Putamen (tissue), 1 donor: ENCODE measurements around the gene USB1.

Experiments
- DNase-seq: peaks from one replicate; pipeline ENCODE4 v3.0.0-alpha.2; 2016; ENCODE audit warnings: low spot score

Gene USB1

DNA sequence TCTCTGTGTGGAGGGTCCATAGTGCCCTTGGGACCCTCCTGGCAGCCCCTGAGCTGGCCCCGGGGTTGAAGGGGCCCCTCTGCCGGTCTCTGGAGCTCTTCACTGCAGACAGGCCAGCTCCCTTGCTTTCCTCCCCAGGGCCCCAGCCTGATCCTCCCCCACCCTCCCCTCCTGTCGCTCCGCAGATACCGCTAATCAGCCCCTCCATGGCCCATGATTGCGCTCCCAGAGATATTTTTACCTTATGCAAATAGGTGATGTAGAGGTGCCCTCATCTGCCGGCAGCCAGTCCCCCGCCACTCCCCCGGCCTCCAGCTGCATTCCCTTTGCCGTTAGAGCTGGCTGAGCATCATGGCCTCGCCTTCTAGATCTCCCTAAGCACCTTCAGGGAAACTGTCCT, 33.6 kb downstream of the USB1 start:
- DNase-seq = no peak

DNA sequence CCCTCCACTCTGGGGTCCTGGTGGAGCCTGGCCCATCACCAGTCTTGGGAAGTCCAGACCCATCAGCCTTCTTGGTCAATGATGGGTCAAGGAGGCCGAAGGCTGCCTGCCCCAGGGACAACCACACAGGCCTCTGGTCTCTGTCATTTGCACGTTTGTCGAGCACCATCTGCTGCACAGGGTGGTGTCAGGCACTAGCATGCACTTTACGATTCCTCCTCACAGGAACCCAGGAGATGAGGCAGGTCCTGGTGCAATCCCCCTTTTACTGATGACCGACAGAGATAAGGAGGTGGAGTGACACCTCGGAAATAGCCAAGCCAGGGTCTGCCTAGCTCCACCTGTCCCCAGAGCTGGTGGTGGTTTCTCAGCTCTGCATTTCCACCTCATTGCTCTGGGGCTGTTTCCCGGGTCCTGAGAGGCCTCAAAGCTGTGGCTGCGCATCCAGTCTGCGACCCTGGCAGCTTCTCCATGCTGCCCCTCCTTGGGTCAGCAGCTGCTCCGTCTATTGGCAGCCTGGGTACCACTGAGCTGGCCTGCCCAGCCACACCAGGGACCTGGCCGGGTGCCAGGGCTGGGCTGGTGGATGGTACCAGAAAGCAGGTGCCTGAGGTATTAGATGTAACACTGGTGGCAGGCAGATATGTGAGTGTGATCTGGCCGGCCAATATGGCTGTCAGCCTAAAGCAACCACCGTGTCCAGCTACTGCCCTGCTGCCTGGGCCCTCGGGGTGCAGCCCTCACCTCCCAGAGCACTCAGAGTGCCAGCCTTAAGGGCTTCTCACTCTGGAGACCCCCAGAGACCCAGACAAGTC, 34.4 kb downstream of the USB1 start:
- DNase-seq = no peak

DNA sequence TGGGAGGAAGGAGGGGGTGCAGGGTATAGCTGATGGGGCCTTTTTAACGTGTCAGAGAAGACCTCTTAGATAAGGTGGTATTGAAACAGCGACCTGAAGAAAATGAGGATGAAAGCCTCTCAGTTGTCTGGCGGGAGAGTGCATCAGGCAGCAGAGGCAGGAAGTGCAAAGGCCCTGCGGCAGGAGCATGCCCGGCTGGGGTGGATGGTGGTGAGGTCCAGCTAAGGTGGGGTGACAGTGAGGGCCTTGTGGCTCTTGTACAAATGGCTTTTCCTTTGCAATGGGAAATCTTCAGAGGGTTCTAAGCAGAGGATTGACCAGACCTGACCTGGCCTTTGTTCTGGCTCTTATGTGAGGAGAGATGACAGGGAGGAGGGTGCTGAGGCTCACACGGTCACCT, 35.7 kb downstream of the USB1 start:
- DNase-seq = no peak

DNA sequence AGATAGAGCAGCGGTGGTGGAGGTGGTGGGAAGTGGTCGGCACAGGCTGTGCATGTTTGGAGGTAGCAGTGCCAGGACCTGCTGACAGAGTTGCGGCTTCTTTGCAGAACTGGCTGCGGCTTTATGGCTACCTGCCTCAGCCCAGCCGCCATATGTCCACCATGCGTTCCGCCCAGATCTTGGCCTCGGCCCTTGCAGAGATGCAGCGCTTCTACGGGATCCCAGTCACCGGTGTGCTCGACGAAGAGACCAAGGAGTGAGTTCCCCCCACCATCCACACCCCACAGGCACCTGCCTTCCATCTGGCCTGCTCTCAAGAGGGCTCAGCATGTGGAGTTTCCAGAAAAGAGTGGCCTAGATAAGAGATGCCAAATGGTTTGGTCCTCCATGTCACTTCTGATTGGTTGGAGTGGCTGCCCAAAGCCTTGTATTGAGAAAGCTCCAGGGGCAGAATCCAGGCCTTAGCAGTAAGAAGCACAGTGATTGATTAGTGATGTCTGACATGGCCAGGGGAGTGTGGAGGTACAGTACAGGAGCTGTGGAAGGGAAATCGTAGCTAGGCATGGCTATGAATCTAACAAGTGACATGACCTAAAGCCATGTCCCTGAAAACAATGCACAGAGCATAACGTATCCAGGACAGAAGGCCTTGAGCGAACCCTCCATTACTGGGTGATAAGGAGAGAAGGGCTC, 36.3 kb downstream of the USB1 start:
- no peak for DNase-seq

DNA sequence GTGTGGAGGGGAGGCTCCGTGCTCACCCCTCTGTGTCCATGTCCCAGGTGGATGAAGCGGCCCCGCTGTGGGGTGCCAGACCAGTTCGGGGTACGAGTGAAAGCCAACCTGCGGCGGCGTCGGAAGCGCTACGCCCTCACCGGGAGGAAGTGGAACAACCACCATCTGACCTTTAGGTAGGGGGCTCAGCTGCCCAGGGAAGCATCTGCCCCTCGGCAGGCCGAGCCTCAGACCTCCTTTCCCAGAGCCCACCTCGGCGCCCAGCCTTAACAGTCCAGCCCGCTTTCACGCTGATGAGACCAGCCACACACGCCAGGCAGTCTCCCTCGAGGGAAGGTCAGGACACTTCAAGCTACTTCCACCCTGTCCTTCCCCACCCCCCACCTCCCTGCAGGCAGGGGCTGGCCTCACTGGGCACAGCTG, 37.0 kb downstream of the USB1 start:
- DNase-seq = no peak

DNA sequence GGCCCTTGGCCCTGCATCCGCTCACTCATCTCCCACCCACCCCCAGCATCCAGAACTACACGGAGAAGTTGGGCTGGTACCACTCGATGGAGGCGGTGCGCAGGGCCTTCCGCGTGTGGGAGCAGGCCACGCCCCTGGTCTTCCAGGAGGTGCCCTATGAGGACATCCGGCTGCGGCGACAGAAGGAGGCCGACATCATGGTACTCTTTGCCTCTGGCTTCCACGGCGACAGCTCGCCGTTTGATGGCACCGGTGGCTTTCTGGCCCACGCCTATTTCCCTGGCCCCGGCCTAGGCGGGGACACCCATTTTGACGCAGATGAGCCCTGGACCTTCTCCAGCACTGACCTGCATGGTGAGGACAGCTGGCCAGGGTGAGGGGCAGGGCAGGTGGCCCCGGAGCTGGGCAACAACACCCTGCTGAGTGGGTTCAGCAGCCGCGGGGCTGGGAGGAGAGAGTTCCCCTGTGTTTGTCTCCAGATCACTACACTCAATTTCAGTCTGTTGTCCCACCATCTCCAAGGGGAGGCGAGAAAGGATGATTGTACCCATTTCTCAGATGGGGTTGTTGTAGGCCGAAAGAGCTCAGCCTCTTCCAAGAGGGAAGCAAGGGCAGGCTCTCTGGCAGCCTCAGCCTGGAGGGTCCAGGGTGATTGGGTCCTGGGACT, 38.8 kb downstream of the USB1 start:
- no peak for DNase-seq

DNA sequence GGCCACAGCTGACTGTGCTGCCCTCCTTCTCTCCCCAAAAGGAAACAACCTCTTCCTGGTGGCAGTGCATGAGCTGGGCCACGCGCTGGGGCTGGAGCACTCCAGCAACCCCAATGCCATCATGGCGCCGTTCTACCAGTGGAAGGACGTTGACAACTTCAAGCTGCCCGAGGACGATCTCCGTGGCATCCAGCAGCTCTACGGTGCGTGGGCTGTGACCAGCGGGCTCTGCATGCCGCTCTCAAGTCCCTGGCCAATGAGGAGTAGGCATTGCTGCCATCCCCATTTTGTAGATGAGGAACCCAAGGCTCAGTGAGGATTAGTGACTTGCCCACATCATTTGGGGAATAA, 39.3 kb downstream of the USB1 start:
- no peak for DNase-seq

DNA sequence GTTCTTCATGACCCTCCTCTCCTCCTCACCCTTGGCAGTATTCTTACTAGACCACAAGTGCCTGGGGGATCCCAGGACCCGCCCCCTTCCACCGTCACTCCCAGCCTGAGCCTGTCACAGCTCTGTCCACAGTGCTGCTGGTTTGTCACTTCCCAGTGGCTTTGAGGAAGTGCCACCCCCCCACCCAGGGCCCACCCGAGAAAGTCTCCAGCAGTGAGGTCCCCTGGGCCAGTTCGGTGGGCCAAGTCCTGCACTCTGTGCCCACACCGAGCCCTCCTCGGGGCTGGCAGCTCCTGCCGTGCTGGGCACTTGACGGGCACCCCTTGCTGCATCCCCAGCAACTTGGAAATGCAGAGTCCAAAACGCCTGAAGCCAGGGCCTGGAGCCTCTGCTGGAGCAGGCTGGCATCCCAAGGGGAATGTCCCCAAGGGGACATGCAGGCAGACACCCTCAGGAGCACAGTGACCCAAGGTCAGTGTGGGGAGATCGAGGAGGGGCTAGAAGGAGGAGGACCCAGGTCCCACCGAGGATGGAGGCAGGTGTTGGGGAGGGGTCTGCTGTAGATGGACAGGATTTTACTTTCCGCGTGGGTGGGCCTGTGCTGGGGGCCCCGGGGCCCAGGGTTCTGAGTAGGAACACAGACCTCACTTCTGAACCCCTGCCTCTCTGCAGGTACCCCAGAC, 39.9 kb downstream of the USB1 start:
- no peak for DNase-seq

DNA sequence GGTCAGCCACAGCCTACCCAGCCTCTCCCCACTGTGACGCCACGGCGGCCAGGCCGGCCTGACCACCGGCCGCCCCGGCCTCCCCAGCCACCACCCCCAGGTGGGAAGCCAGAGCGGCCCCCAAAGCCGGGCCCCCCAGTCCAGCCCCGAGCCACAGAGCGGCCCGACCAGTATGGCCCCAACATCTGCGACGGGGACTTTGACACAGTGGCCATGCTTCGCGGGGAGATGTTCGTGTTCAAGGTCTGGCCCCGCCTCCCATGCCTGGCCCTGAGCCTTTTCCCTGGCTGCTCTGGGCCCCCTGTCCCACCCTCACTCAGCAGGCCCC, 40.4 kb downstream of the USB1 start:
- no peak for DNase-seq

DNA sequence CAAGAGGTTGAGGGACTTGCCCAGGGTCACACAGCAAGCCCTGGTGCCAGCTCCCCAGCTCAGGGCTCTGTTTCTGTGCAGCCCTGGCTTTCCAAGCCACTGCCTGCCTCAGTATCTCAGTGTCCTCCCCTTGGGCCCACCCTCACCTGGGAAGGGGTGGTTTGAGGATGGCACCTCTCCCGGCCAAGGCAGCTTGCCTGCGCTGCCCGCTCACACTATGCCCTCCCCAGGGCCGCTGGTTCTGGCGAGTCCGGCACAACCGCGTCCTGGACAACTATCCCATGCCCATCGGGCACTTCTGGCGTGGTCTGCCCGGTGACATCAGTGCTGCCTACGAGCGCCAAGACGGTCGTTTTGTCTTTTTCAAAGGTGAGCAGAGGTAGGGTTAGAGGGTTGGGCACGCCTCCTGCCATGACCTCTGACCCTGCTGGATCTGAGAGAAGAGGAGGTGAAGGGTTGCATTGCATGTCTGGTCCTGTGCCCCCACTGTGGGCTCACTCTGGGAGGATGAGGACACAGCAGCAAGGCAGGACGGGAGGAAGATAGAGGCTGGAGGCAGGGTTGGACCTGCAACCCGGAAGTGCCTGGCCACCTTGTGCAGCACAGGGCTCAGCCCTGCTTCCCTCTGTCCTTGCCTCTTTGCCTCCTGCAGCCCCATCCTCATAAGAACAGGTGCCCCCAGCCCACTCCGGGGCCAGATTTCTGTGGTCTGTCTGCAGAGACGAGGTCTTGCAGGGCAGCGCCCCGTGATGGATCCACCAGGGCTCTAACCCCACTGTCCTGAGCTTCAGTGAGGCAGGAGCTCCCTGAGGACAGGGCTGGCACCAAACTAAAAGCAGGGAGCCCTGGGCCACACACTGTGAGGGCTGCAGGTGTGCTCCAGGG, 41.0 kb downstream of the USB1 start:
- DNase-seq = no peak

DNA sequence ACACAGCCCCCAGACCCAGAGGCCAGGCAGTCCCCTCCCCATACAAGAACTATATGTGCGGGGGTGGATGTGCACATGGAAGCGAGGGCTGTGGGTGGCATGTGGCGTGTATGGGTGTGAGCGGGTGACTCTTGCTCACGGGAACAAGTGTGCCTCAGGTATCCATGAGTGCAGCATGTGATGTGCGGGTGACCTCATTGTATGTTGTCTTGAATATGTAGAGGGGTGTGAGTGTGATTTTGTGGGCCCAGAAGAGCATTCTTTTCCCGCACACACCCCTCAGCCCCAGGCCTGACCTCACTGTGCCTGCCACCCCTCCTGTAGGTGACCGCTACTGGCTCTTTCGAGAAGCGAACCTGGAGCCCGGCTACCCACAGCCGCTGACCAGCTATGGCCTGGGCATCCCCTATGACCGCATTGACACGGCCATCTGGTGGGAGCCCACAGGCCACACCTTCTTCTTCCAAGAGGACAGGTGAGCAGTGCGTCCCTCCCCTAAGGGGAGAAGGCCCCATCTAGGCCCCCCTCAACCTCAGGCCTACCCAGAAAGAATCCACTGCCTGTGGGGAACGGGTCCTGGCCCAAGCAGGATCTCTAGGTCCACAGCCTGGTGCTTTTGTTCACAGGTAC, 41.8 kb downstream of the USB1 start:
- no peak for DNase-seq

DNA sequence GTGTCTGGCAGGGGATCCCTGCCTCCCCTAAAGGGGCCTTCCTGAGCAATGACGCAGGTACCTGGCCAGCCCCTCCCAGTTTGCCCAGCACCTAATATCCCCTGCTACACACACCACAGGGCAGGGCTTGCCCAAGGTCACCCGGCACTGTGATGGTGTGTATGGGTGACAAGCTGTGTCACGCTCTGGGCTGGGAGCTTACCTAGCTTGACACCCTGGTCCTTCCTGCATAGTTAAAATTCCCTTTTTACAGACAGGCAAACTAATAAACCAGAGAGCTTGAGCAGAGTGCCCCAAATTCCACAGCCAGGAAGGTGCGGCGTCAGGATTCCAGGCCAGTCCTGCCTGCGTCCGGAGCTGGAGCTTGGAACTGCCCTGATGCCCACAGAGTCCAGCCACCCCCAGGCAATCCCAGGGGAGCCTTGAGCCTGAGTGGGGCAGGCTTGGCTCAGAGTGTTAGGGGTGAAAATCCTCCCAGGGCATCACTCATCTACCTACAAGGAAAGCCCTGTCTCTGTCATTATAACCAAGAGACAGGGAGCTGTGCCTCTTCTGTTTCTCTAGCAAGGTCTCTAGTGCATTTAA, 42.5 kb downstream of the USB1 start:
- no peak for DNase-seq

DNA sequence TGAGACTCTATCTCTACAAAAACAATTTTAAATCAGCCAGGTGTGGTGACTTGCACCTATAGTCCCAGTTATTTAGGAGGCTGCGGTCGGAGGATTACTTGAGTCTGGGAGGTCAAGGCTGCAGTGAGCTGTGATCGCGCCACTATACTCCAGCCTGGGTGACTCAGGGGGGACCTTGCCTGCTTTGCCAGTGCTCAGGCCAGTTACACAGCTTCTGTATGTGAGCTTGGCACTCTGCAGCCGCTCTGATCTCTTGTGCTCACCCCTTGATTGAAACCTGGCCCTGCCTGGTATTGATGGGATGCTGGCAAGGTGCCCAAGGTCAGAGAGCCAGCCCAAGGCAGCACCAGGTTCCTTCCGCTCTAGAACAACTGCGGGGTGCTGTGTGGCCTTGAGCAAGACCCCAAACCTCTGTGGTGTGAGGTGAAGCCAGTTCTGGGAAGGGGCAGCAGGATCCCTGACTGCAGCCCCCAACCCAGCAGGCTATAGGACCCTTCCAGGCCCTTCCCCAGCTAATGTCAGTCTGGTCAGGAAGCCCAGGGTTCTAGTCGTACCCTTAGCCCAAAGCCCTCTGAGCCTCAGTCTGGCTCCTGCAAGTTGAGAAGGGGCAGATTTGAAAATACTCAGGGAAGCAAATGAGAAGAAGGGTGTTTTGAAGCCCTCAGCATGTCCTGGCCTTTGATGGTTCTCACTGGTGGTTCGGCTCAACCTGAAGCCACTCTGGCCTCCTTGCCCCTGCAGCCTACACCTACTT, 43.2 kb downstream of the USB1 start:
- no peak for DNase-seq

DNA sequence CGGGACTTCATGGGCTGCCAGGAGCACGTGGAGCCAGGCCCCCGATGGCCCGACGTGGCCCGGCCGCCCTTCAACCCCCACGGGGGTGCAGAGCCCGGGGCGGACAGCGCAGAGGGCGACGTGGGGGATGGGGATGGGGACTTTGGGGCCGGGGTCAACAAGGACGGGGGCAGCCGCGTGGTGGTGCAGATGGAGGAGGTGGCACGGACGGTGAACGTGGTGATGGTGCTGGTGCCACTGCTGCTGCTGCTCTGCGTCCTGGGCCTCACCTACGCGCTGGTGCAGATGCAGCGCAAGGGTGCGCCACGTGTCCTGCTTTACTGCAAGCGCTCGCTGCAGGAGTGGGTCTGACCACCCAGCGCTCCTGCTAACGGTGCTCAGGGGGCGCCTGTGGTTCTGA, 43.9 kb downstream of the USB1 start:
- no peak for DNase-seq

DNA sequence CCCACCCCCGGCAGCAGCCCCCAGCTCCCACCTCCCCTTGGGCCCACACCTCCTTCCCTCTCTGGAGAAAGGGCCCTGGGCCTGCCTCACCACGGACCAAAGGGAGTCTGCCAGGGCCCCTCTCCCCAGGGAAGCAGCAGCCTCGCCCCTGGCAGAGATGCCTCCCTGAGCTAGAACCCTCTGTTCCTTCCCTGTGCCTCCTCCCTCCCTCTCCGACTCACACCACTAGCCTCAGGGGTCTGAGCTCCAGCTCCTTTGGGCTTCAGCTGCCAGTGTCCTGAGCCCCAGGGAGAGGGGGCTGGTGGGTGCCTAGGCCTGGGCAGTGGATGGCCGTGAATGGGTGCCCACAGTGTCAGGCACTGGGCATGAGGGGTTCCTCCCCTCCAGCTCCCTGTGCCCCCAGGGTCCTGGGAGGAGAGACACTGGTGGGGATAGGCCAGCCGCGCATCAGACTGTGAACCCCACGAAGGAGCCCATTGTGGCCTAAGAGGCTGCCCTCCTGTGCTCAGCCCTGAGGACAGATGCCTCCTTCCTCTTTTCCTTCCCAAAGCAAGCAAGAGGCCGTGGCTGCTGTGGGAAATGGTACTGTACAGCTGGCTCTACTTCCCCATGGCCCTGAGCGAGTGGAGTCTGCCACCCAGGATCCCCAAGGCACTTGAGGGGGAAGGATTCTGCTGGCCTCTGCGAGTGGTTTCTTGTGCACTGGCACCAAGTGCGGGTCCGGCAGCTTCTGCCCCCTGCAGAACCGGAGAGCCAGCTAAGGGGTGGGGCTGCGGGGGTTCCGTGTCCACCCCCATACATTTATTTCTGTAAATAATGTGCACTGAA, 45.1 kb downstream of the USB1 start:
- DNase-seq = no peak

DNA sequence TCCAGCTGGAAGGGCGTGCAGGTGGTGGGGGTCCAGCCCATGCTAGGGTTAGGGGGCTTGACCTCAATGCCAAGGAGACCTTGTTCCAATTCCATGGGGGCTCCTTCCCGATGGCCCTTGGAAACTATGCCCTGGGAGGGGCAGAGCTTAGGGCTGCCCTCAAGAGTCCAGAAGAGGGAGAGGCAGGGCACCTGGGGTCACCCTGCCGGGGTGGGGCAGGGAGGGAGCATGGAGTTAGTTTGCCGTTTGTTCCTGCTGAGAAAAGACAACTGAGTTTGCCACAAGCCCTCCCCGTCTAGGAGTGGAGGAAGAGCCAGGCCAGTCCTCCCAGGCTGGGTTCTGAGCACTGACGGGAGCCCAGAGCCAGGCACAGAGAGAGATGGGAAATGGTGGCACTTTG, 45.7 kb downstream of the USB1 start:
- DNase-seq = no peak

DNA sequence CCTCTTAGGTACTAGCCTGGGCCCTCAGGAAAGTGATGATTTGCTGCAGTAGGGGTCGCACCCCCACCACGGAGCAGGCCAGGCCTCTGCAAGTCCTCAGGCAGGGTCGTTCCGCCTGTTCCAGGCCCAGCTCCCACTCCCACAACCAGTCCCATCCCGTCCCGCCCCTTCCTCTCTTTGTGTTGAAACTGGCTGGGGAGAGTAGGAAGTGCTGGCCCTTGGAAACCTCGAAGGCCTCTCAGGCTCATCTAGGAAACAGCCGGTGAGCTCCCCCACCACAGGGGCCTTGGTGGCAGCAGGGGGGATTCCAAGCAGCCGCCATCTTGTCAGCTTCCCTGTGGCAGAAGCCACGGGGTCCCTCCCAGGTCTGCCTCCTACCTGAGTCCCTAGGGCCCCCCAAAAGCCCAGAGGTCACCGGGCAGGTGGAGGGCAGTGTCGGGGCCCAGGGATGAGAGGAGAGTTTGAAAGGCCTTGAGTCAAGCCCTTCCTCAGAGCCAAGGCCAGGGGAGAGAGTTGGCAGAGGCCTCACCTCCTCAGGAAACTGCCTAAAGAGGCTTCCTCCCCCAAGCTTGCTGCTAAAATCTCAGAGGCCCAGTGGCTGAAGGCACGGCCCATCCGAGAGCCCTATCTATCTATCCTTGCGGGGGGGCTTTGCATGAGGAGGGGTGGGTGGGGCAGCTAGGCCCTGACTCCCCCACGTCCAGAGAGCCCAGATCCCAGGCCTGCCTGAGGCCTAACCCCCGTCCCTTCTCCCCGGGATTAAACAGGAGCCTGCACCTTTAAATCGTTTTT, 46.5 kb downstream of the USB1 start:
- no peak for DNase-seq

DNA sequence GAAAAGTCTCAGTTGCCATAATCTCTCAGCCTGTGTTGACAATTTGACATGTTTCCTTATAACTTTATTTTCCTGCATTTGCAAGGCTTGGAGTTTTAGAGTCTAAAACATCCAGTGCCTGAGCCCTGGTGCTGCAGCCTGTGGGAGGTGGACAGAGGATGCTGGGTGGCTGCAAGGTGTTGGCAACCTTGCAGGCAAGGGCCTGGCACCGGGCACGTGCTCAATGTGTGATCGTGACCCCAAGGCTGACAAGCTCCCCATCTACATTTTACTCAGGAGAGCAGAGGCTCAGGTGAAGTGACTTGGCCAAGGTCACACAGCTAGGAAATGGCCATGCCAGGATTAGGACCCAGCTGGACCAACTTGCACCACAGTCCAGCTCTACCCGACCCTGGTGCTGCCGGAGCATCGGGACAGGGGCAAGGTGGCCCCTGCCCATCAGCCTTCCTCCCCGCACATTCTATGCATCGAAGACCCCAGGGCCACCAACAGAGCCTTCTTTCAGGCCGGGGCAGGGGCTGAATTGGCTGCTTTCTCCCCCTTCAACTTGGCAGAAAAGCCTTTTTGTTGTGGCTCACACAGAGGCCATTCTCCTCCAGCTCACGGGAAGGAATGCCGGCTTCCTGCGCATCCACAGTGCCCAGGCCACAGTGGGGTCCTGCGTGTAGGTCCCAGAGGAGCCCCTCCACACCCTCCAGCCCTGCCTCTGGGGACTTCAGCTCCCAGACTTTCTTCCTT, 47.5 kb downstream of the USB1 start:
- no peak for DNase-seq
